ENCODE measurements around the gene NCBP2L.

GRCh38 chrX:107748506-107748905 is 29.0 kb upstream of the NCBP2L start:
- TF ChIP-seq CTCF (IDR thresholded peaks at IDR 0.05) (no peak), POLR2A (IDR thresholded peaks at IDR 0.05) (no peak)

Measured in testis (tissue), 2 donors.